SK-N-SH (cell line): ENCODE data around the gene VPS26B.

Experiments
- FOXM1 ChIP-seq: IDR thresholded peaks from 2 replicates; pipeline ENCODE4 v1.4.0; 2012; ENCODE audit warnings: low read depth, mild to moderate bottlenecking
- MXI1 ChIP-seq: IDR thresholded peaks from 2 replicates; pipeline ENCODE4 v1.6.1; 2012; ENCODE audit warnings: mild to moderate bottlenecking, low read depth, low read length, improper control_type of control experiment
- RCOR1 ChIP-seq: fragments of 150-350 bp; IDR thresholded peaks from 2 replicates; pipeline ENCODE4 v1.6.1; 2017; ENCODE audit warnings: antibody characterized with exemption, low read length
- RFX5 ChIP-seq: IDR thresholded peaks from 2 replicates; pipeline ENCODE4 v1.6.1; 2012; ENCODE audit warnings: mild to moderate bottlenecking, improper control_type of control experiment, low read length
- TF ChIP-seq, protein P1 (sequence below): fragments of 200-600 bp; sonication (generic); IDR thresholded peaks from 2 replicates; pipeline ENCODE4 v1.6.1; 2017; ENCODE audit warnings: antibody characterized with exemption, mild to moderate bottlenecking, moderate library complexity
- TF ChIP-seq, protein P2 (sequence below): fragments of 150-350 bp; IDR thresholded peaks from 2 replicates; pipeline ENCODE4 v1.6.1; 2017; ENCODE audit warnings: antibody characterized with exemption, low read length, low read depth, borderline replicate concordance
- TF ChIP-seq, protein P3 (sequence below): IDR thresholded peaks from 2 replicates; pipeline ENCODE4 v1.4.0; 2012; ENCODE audit warnings: low read depth
- TF ChIP-seq, protein P4 (sequence below): IDR thresholded peaks from 2 replicates; pipeline ENCODE4 v1.4.0; 2012; ENCODE audit warnings: low read depth, borderline replicate concordance

DNA sequence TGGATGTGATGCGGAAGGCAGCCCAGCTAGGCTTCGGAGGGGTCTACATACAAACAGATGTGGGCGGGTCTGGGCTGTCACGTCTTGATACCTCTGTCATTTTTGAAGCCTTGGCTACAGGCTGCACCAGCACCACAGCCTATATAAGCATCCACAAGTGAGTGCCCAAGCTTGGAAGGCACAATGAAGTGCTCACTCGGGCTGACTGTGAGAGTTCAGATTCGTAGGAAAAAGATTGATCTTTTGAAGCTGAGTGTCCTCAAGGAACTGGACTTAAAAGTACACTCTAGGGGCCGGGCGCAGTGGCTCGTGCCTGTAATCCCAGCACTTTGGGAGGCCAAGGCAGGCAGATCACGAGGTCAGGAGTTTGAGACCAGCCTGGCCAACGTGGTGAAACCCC is 32.6 kb downstream of the VPS26B start:
- TF ChIP-seq, protein P1, sequence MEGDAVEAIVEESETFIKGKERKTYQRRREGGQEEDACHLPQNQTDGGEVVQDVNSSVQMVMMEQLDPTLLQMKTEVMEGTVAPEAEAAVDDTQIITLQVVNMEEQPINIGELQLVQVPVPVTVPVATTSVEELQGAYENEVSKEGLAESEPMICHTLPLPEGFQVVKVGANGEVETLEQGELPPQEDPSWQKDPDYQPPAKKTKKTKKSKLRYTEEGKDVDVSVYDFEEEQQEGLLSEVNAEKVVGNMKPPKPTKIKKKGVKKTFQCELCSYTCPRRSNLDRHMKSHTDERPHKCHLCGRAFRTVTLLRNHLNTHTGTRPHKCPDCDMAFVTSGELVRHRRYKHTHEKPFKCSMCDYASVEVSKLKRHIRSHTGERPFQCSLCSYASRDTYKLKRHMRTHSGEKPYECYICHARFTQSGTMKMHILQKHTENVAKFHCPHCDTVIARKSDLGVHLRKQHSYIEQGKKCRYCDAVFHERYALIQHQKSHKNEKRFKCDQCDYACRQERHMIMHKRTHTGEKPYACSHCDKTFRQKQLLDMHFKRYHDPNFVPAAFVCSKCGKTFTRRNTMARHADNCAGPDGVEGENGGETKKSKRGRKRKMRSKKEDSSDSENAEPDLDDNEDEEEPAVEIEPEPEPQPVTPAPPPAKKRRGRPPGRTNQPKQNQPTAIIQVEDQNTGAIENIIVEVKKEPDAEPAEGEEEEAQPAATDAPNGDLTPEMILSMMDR = no peak
- TF ChIP-seq RFX5 (no peak), FOXM1 (no peak), MXI1 (no peak), RCOR1 (no peak)
- TF ChIP-seq, protein P2, sequence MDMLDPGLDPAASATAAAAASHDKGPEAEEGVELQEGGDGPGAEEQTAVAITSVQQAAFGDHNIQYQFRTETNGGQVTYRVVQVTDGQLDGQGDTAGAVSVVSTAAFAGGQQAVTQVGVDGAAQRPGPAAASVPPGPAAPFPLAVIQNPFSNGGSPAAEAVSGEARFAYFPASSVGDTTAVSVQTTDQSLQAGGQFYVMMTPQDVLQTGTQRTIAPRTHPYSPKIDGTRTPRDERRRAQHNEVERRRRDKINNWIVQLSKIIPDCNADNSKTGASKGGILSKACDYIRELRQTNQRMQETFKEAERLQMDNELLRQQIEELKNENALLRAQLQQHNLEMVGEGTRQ = no peak
- TF ChIP-seq, protein P3, sequence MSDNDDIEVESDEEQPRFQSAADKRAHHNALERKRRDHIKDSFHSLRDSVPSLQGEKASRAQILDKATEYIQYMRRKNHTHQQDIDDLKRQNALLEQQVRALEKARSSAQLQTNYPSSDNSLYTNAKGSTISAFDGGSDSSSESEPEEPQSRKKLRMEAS = no peak
- TF ChIP-seq, protein P4, sequence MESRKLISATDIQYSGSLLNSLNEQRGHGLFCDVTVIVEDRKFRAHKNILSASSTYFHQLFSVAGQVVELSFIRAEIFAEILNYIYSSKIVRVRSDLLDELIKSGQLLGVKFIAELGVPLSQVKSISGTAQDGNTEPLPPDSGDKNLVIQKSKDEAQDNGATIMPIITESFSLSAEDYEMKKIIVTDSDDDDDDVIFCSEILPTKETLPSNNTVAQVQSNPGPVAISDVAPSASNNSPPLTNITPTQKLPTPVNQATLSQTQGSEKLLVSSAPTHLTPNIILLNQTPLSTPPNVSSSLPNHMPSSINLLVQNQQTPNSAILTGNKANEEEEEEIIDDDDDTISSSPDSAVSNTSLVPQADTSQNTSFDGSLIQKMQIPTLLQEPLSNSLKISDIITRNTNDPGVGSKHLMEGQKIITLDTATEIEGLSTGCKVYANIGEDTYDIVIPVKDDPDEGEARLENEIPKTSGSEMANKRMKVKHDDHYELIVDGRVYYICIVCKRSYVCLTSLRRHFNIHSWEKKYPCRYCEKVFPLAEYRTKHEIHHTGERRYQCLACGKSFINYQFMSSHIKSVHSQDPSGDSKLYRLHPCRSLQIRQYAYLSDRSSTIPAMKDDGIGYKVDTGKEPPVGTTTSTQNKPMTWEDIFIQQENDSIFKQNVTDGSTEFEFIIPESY = no peak
